ENCODE measurements around the gene TFEC. TPM values are rescaled to one million over a fixed set of nuclear protein-coding genes. Genes with fewer than 3 reads are reported as not detected.
"Not testable (repeated sequence)": the region's sequence is repeated elsewhere in the genome, so short reads cannot be mapped to it uniquely, and the experiment has no call there.

TFEC gene
- total and polyA plus RNA-seq, 4 donors, result 0.52 to 5.1 (median 2.4) TPM

DNA sequence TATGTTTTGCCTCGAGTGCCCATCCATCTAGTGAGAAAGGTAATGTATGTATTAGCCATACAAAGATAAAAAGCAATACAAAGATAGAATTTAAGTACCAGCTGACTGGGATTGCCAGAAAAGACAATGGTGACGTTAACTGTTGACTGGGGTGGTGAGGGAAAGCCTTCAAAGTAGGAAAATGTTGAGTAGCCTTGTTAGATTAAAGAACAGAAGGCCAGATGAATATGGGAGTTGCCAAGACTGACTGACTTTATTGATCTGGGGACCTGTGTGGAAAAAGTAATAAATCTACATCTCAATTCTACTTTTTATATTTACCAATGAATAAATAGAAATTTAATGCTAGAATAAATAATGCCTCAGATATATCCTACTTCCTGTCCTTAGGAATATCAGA lies 97.7 kb downstream of the TFEC start:
- WGBS, result 49% methylated on average over 2 of the region's 2 CpGs
- no peaks in the 10 kb centered on the region for H3K4me1 ChIP-seq (ENCODE audit: control insufficient read depth in 4 of 4, insufficient read depth in 4 of 4, low read length in 3 of 4)
- DNase-seq (ENCODE audit: low spot score), result no peak
- H3K27me3 ChIP-seq (ENCODE audit: control insufficient read depth in 4 of 4, insufficient read depth in 4 of 4, low read length in 3 of 4), result peaks cover 0 to 2% (median 0%) of the 10 kb centered on the region in 4 donors
- H3K9me3 ChIP-seq (ENCODE audit: control insufficient read depth in 4 of 4, low read length in 3 of 4), result no peaks in the 10 kb centered on the region
- H3K36me3 ChIP-seq (ENCODE audit: control insufficient read depth in 4 of 4, insufficient read depth in 3 of 4, low read depth in 1 of 4, low read length in 3 of 4), result no peaks in the 10 kb centered on the region
- H3K4me3 ChIP-seq (ENCODE audit: low read depth in 1 of 3, low read length in 3 of 3), result no peak overlapping the region
- H3K9ac ChIP-seq (ENCODE audit: low read depth in 1 of 2, low read length in 2 of 2), result no peak overlapping the region
- TF ChIP-seq RXRA (IDR thresholded peaks at IDR 0.05) (no peak), CTCF (IDR thresholded peaks at IDR 0.05; ENCODE audit: low read depth, low read length, missing input control) (no peak), HNF4G (IDR thresholded peaks at IDR 0.05) (no peak), RAD21 (IDR thresholded peaks at IDR 0.05) (no peak), YY1 (IDR thresholded peaks at IDR 0.05) (no peak), ZBTB33 (IDR thresholded peaks at IDR 0.05) (no peak), FOXA2 (IDR thresholded peaks at IDR 0.05) (no peak), GABPA (IDR thresholded peaks at IDR 0.05 in 1 of 2, conservative IDR thresholded peaks at IDR 0.05 in 1 of 2) (no peak), JUND (IDR thresholded peaks at IDR 0.05) (no peak), MAX (IDR thresholded peaks at IDR 0.05) (no peak), SP1 (IDR thresholded peaks at IDR 0.05) (no peak)
- no peak overlapping the region for H3K27ac ChIP-seq (ENCODE audit: low read depth in 1 of 2, low read length in 2 of 2)

- H3K9ac ChIP-seq (ENCODE audit: low read depth in 1 of 2, low read length in 2 of 2); H3K36me3 ChIP-seq (ENCODE audit: control insufficient read depth in 4 of 4, insufficient read depth in 3 of 4, low read depth in 1 of 4, low read length in 3 of 4); H3K4me1 ChIP-seq (ENCODE audit: control insufficient read depth in 4 of 4, insufficient read depth in 4 of 4, low read length in 3 of 4); H3K9me3 ChIP-seq (ENCODE audit: control insufficient read depth in 4 of 4, low read length in 3 of 4); H3K27me3 ChIP-seq (ENCODE audit: control insufficient read depth in 4 of 4, insufficient read depth in 4 of 4, low read length in 3 of 4); DNase-seq (ENCODE audit: low spot score); H3K27ac ChIP-seq (ENCODE audit: low read depth in 1 of 2, low read length in 2 of 2); H3K4me3 ChIP-seq (ENCODE audit: low read depth in 1 of 3, low read length in 3 of 3): not testable (repeated sequence)
- 88% methylated on average over 4 of the region's 4 CpGs for WGBS
Observed at GRCh38 chr7:115930184-115930583, 100.4 kb downstream of the TFEC start.

DNA sequence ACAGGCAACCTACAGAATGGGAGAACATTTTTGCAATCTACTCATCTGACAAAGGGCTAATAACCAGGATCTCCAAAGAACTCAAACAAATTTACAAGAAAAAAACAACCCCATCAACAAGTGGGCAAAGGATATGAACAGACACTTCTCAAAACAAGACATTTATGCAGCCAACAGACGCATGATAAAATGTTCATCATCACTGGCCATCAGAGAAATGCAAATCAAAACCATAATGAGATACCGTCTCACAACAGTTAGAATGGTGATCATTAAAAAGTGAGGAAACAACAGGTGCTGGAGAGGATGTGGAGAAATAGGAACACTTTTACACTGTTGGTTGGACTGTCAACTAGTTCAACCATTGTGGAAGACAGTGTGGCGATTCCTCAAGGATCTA lies 100.8 kb downstream of the TFEC start:
- H3K9ac ChIP-seq (ENCODE audit: low read depth in 1 of 2, low read length in 2 of 2); DNase-seq (ENCODE audit: low spot score); H3K36me3 ChIP-seq (ENCODE audit: control insufficient read depth in 4 of 4, insufficient read depth in 3 of 4, low read depth in 1 of 4, low read length in 3 of 4); H3K4me3 ChIP-seq (ENCODE audit: low read depth in 1 of 3, low read length in 3 of 3); H3K27ac ChIP-seq (ENCODE audit: low read depth in 1 of 2, low read length in 2 of 2); H3K9me3 ChIP-seq (ENCODE audit: control insufficient read depth in 4 of 4, low read length in 3 of 4); H3K27me3 ChIP-seq (ENCODE audit: control insufficient read depth in 4 of 4, insufficient read depth in 4 of 4, low read length in 3 of 4); H3K4me1 ChIP-seq (ENCODE audit: control insufficient read depth in 4 of 4, insufficient read depth in 4 of 4, low read length in 3 of 4): not testable (repeated sequence)
- 78% methylated on average over 3 of the region's 3 CpGs for WGBS

All from liver (tissue), 9 donors.